Testis (tissue), 2 donors: ENCODE results near the gene CTSW.

Experiments
- CTCF ChIP-seq, 3 experiments: fragments of 450-650 bp in 2 of 3; fragments of 200-600 bp in 1 of 3; sonication (generic) in 1 of 3; IDR thresholded peaks; one replicate each; pipeline ENCODE4 v1.5.1; 2016 to 2019; ENCODE audit warnings: antibody characterized with exemption in 3 of 3, mild to moderate bottlenecking in 2 of 3, moderate library complexity in 1 of 3
- POLR2A ChIP-seq: fragments of 450-650 bp; IDR thresholded peaks from one replicate; pipeline ENCODE4 v1.6.1; 2017; ENCODE audit warnings: antibody characterized with exemption, mild to moderate bottlenecking, moderate library complexity

- TF ChIP-seq POLR2A = no peak
- no peak for TF ChIP-seq CTCF (IDR thresholded peaks at IDR 0.05)
These were observed 37.4 kb downstream of the CTSW start for GRCh38 chr11:65917077-65917433.
